Neural cell (in vitro differentiated cells): ENCODE measurements around the gene MOSPD2. TPM values are rescaled to one million over a fixed set of nuclear protein-coding genes. Genes with fewer than 3 reads are reported as not detected.
A peak's percentile ranks its signal among the peaks of the same experiment; 100 is the strongest.

Source experiments
- H2AFZ ChIP-seq: fragments of 200-600, 300-800 bp; sonication (generic), shearing (Covaris generic); 2 replicates; pipeline ENCODE4 v1.6.0; 2014; ENCODE audit warnings: low read depth, mild to moderate bottlenecking, antibody characterized with exemption, low read length, moderate library complexity
- H3F3A ChIP-seq: fragments of 200-600 bp; shearing (Covaris generic); 2 replicates; pipeline ENCODE4 v1.6.1; 2016; ENCODE audit warnings: mild to moderate bottlenecking, moderate library complexity, mixed read lengths, antibody characterized with exemption, low read length; ENCODE audit not compliant: insufficient read depth, poor library complexity, severe bottlenecking
- H3K27ac ChIP-seq: fragments of 200-600, 300-800 bp; sonication (generic), shearing (Covaris generic); 2 replicates; pipeline ENCODE4 v1.5.1; 2014; ENCODE audit warnings: mild to moderate bottlenecking, low read length, moderate library complexity
- H3K27me3 ChIP-seq: fragments of 300-800, 200-600 bp; sonication (generic), shearing (Covaris generic); 2 replicates; pipeline ENCODE4 v1.6.0; 2014; ENCODE audit warnings: mild to moderate bottlenecking, low read depth, low read length, moderate library complexity; ENCODE audit not compliant: insufficient read depth
- H3K36me3 ChIP-seq: fragments of 300-800, 200-600 bp; sonication (generic), shearing (Covaris generic); 2 replicates; pipeline ENCODE4 v1.5.1; 2014; ENCODE audit warnings: mild to moderate bottlenecking, antibody characterized with exemption, low read length, moderate library complexity; ENCODE audit not compliant: insufficient read depth
- H3K4me2 ChIP-seq: fragments of 300-800, 200-600 bp; sonication (generic), shearing (Covaris generic); 2 replicates; pipeline ENCODE4 v1.6.0; 2014; ENCODE audit warnings: mild to moderate bottlenecking, low read length
- H3K4me3 ChIP-seq: fragments of 300-800, 200-600 bp; sonication (generic), shearing (Covaris generic); 2 replicates; pipeline ENCODE4 v1.5.1; 2014; ENCODE audit warnings: mild to moderate bottlenecking, low read length, moderate library complexity
- H3K79me2 ChIP-seq: fragments of 200-600 bp; shearing (Covaris generic); replicated peaks from 2 replicates; pipeline ENCODE4 v1.6.0; 2014; ENCODE audit warnings: mild to moderate bottlenecking, low read length, moderate library complexity; ENCODE audit not compliant: insufficient read depth
- H3K9ac ChIP-seq: fragments of 300-800, 200-600 bp; sonication (generic), shearing (Covaris generic); 2 replicates; pipeline ENCODE4 v1.6.1; 2016; ENCODE audit warnings: mild to moderate bottlenecking, low read length, mixed read lengths
- H3K9me2 ChIP-seq: fragments of 200-600 bp; shearing (Covaris generic); 2 replicates; pipeline ENCODE4 v1.6.1; 2016; ENCODE audit warnings: mild to moderate bottlenecking, low read length, mixed read lengths; ENCODE audit not compliant: insufficient read depth
- H3K9me3 ChIP-seq: fragments of 200-600, 300-800 bp; sonication (generic), shearing (Covaris generic); 2 replicates; pipeline ENCODE4 v1.6.1; 2016; ENCODE audit warnings: mild to moderate bottlenecking, mixed run types, low read length, moderate library complexity, mixed read lengths
- H4K20me1 ChIP-seq: fragments of 200-600 bp; shearing (Covaris generic); 2 replicates; pipeline ENCODE4 v1.6.1; 2016; ENCODE audit warnings: mild to moderate bottlenecking, mixed run types; ENCODE audit not compliant: insufficient read depth
- CTCF ChIP-seq: fragments of 450-650 bp; IDR thresholded peaks from 2 replicates; pipeline ENCODE4 v1.5.1; 2014; ENCODE audit warnings: antibody characterized with exemption, mild to moderate bottlenecking, moderate library complexity; ENCODE audit not compliant: poor library complexity, severe bottlenecking
- EP300 ChIP-seq: fragments of 450-650 bp; conservative IDR thresholded peaks from 2 replicates; pipeline ENCODE4 v1.6.1; 2014; ENCODE audit warnings: antibody characterized with exemption, mild to moderate bottlenecking, moderate library complexity; ENCODE audit not compliant: poor library complexity, severe bottlenecking
- MXI1 ChIP-seq: fragments of 450-650 bp; conservative IDR thresholded peaks from 2 replicates; pipeline ENCODE4 v1.6.1; 2014; ENCODE audit warnings: antibody characterized with exemption, mild to moderate bottlenecking; ENCODE audit not compliant: poor library complexity, severe bottlenecking
- POLR2AphosphoS5 ChIP-seq: IDR thresholded peaks from 2 replicates; pipeline ENCODE4 v1.6.1; 2012
- RAD21 ChIP-seq: fragments of 450-650 bp; conservative IDR thresholded peaks from 2 replicates; pipeline ENCODE4 v1.6.1; 2014; ENCODE audit warnings: antibody characterized with exemption, mild to moderate bottlenecking, moderate library complexity
- SMC3 ChIP-seq: fragments of 450-650 bp; conservative IDR thresholded peaks from 2 replicates; pipeline ENCODE4 v1.6.1; 2014; ENCODE audit warnings: antibody characterized with exemption, mild to moderate bottlenecking, moderate library complexity; ENCODE audit not compliant: poor library complexity
- TAF1 ChIP-seq: IDR thresholded peaks from 2 replicates; pipeline ENCODE4 v1.6.1; 2012; ENCODE audit warnings: low read depth
- polyA plus RNA-seq: library from polyadenylated mRNA; depleted of rRNA; stranded (reverse); fragments of >200 nt; gene quantifications from 2 replicates; pipeline ENCODE4 v1.2.3, GENCODE V29; 2014
- TF ChIP-seq, protein P1 (sequence below): IDR thresholded peaks from 2 replicates; pipeline ENCODE4 v1.6.1; 2012; ENCODE audit warnings: borderline replicate concordance

Gene MOSPD2
- polyA plus RNA-seq, 1 donor from 2014 or later: 12.4 TPM

DNA sequence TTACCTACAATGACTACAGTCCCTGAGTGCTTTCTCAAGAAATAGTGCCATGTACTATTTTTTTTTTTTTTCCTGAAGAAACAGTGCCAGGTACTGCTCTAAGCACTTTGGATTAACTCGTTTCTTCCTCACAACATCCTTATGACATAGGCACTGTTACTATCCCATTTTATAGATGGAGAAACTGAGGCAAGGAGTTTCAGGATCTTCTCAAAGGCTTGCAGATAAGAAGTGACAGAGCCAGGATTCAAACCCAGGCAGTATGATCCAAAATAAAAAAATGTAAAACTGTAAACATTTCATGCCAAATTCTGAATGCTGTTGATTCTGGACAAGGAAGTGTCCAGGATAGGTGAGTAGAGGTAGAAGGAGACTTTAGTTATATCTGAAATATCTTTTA is 1.5 kb upstream of the MOSPD2 start:
- no peaks in the 10 kb centered on the region for H3F3A ChIP-seq
- H3K27me3 ChIP-seq: no peaks in the 10 kb centered on the region
- no peaks in the 10 kb centered on the region for H3K9me2 ChIP-seq
- H2AFZ ChIP-seq: no peak overlapping the region
- no peak overlapping the region for H3K4me2 ChIP-seq
- H3K9me3 ChIP-seq: no peaks in the 10 kb centered on the region
- H4K20me1 ChIP-seq: no peaks in the 10 kb centered on the region
- H3K36me3 ChIP-seq: no peaks in the 10 kb centered on the region
- no peak overlapping the region for H3K9ac ChIP-seq
- no peaks in the 10 kb centered on the region for H3K79me2 ChIP-seq
- H3K4me3 ChIP-seq: no peak overlapping the region
- TF ChIP-seq TAF1 (no peak), CTCF (no peak), MXI1 (no peak), SMC3 (no peak)
- H3K27ac ChIP-seq: no peak overlapping the region

- no peaks in the 10 kb centered on the region for H3K79me2 ChIP-seq
- H3K9ac ChIP-seq: no peak overlapping the region
- no peaks in the 10 kb centered on the region for H3K9me3 ChIP-seq
- H3K27me3 ChIP-seq: no peaks in the 10 kb centered on the region
- H3K4me2 ChIP-seq: no peak overlapping the region
- peak overlapping the region; percentile 80 for H3K4me3 ChIP-seq
- no peak overlapping the region for H3K27ac ChIP-seq
- H3K9me2 ChIP-seq: no peaks in the 10 kb centered on the region
- TF ChIP-seq, protein P1, sequence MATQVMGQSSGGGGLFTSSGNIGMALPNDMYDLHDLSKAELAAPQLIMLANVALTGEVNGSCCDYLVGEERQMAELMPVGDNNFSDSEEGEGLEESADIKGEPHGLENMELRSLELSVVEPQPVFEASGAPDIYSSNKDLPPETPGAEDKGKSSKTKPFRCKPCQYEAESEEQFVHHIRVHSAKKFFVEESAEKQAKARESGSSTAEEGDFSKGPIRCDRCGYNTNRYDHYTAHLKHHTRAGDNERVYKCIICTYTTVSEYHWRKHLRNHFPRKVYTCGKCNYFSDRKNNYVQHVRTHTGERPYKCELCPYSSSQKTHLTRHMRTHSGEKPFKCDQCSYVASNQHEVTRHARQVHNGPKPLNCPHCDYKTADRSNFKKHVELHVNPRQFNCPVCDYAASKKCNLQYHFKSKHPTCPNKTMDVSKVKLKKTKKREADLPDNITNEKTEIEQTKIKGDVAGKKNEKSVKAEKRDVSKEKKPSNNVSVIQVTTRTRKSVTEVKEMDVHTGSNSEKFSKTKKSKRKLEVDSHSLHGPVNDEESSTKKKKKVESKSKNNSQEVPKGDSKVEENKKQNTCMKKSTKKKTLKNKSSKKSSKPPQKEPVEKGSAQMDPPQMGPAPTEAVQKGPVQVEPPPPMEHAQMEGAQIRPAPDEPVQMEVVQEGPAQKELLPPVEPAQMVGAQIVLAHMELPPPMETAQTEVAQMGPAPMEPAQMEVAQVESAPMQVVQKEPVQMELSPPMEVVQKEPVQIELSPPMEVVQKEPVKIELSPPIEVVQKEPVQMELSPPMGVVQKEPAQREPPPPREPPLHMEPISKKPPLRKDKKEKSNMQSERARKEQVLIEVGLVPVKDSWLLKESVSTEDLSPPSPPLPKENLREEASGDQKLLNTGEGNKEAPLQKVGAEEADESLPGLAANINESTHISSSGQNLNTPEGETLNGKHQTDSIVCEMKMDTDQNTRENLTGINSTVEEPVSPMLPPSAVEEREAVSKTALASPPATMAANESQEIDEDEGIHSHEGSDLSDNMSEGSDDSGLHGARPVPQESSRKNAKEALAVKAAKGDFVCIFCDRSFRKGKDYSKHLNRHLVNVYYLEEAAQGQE: no peak
- no peak overlapping the region for H2AFZ ChIP-seq
- no peaks in the 10 kb centered on the region for H4K20me1 ChIP-seq
- no peaks in the 10 kb centered on the region for H3F3A ChIP-seq
- no peaks in the 10 kb centered on the region for H3K36me3 ChIP-seq
Measured at GRCh38 chrX:14872355-14872754, 866 bp upstream of the MOSPD2 start.

GRCh38 chrX:14873676-14874049 is 442 bp downstream of the MOSPD2 start:
- no peak overlapping the region for H2AFZ ChIP-seq
- no peaks in the 10 kb centered on the region for H3K9me3 ChIP-seq
- peak overlapping the region; percentile 39 for H3K4me2 ChIP-seq
- no peaks in the 10 kb centered on the region for H3F3A ChIP-seq
- TF ChIP-seq RAD21 (no peak), TAF1 (no peak), CTCF (no peak), MXI1 (no peak), EP300 (no peak), SMC3 (no peak), POLR2AphosphoS5 (no peak)
- TF ChIP-seq, protein P1: no peak
- H3K9me2 ChIP-seq: no peaks in the 10 kb centered on the region
- H4K20me1 ChIP-seq: no peaks in the 10 kb centered on the region
- H3K27ac ChIP-seq: peak overlapping the region; percentile 55
- no peaks in the 10 kb centered on the region for H3K79me2 ChIP-seq
- H3K36me3 ChIP-seq: no peaks in the 10 kb centered on the region
- no peaks in the 10 kb centered on the region for H3K27me3 ChIP-seq
- H3K9ac ChIP-seq: peak overlapping the region; percentile 70
- peak overlapping the region; percentile 80 for H3K4me3 ChIP-seq
